IgD-negative memory B cell (primary cell): Measurements from ENCODE around the gene TMEM163. TPM values are rescaled to one million over a fixed set of nuclear protein-coding genes. Genes with fewer than 3 reads are reported as not detected.

Source experiments
- H3K27ac Mint-ChIP-seq, 3 donors: one replicate each; pipeline ENCODE4 v1.8.0; 2020 to 2022; ENCODE audit warnings: mild to moderate bottlenecking in 3 of 3, mixed read lengths in 3 of 3, moderate library complexity in 1 of 3
- H3K27me3 Mint-ChIP-seq: one replicate; pipeline ENCODE4 v1.8.0; 2021; ENCODE audit warnings: mixed read lengths
- H3K36me3 Mint-ChIP-seq: one replicate; pipeline ENCODE4 v1.8.0; 2020; ENCODE audit warnings: mild to moderate bottlenecking, mixed read lengths
- H3K4me1 Mint-ChIP-seq, 3 donors: one replicate each; pipeline ENCODE4 v1.8.0; 2020 to 2022; ENCODE audit warnings: mixed read lengths in 3 of 3, mild to moderate bottlenecking in 1 of 3
- H3K4me3 Mint-ChIP-seq, 4 donors: one replicate each; pipeline ENCODE4 v1.8.0; 2020 to 2022; ENCODE audit warnings: mild to moderate bottlenecking in 4 of 4, mixed read lengths in 4 of 4, moderate library complexity in 3 of 4
- H3K9me3 Mint-ChIP-seq, 3 donors: one replicate each; pipeline ENCODE4 v1.8.0; 2020 to 2021; ENCODE audit warnings: mixed read lengths in 3 of 3, mild to moderate bottlenecking in 1 of 3
- polyA plus RNA-seq: library from polyadenylated mRNA; unstranded; fragments of 300-500 nt; fragmentation: Illumina TruSeq; gene quantifications from one replicate; pipeline ENCODE4 v1.2.3, GENCODE V29; 2021

TMEM163 gene
- polyA plus RNA-seq, 1 donor from 2014 or later: 1.2 TPM

- no peaks in the 10 kb centered on the region for H3K9me3 Mint-ChIP-seq
- peak overlapping the region in 1 of 3 donors; percentile 74 for H3K27ac Mint-ChIP-seq
- H3K4me1 Mint-ChIP-seq: no peaks in the 10 kb centered on the region
- no peak overlapping the region for H3K4me3 Mint-ChIP-seq
- no peaks in the 10 kb centered on the region for H3K27me3 Mint-ChIP-seq
- no peaks in the 10 kb centered on the region for H3K36me3 Mint-ChIP-seq
These were observed 264.4 kb downstream of the TMEM163 start for GRCh38 chr2:134454426-134454825.

- Mint-ChIP-seq H3K27ac (peak overlapping the region in 1 of 3 donors; percentile 53), H3K27me3 (no peaks in the 10 kb centered on the region), H3K9me3 (no peaks in the 10 kb centered on the region), H3K4me1 (no peaks in the 10 kb centered on the region), H3K36me3 (no peaks in the 10 kb centered on the region), H3K4me3 (no peak overlapping the region)
These were observed 264.8 kb downstream of the TMEM163 start for GRCh38 chr2:134453973-134454372.

- H3K4me1 Mint-ChIP-seq: no peaks in the 10 kb centered on the region
These were observed 265.3 kb downstream of the TMEM163 start for GRCh38 chr2:134453476-134453875.

GRCh38 chr2:134452042-134452733 lies 266.6 kb downstream of the TMEM163 start:
- H3K36me3 Mint-ChIP-seq: no peaks in the 10 kb centered on the region
- peak overlapping the region in 1 of 4 donors; percentile 34 for H3K4me3 Mint-ChIP-seq
- no peaks in the 10 kb centered on the region for H3K4me1 Mint-ChIP-seq
- no peaks in the 10 kb centered on the region for H3K9me3 Mint-ChIP-seq
- no peaks in the 10 kb centered on the region for H3K27me3 Mint-ChIP-seq
- H3K27ac Mint-ChIP-seq: peak overlapping the region; percentile 3 to 86 (median 21)

More at GRCh38 chr2:134453476-134453875, 265.3 kb downstream of the TMEM163 start:
- H3K27me3 Mint-ChIP-seq: no peaks in the 10 kb centered on the region
- H3K4me3 Mint-ChIP-seq: no peak overlapping the region
- no peaks in the 10 kb centered on the region for H3K9me3 Mint-ChIP-seq
- no peaks in the 10 kb centered on the region for H3K36me3 Mint-ChIP-seq
- H3K27ac Mint-ChIP-seq: no peak overlapping the region

GRCh38 chr2:134451347-134451630 lies 267.5 kb downstream of the TMEM163 start:
- Mint-ChIP-seq H3K9me3 (no peaks in the 10 kb centered on the region), H3K4me1 (no peaks in the 10 kb centered on the region), H3K27me3 (no peaks in the 10 kb centered on the region), H3K4me3 (peak overlapping the region in 1 of 4 donors; percentile 54), H3K36me3 (no peaks in the 10 kb centered on the region), H3K27ac (peak overlapping the region in 1 of 3 donors; percentile 58)

- Mint-ChIP-seq H3K9me3 (no peaks in the 10 kb centered on the region), H3K27me3 (no peaks in the 10 kb centered on the region), H3K27ac (peak overlapping the region; percentile 28 to 95 (median 40)), H3K36me3 (peaks cover 2% of the 10 kb centered on the region), H3K4me1 (no peaks in the 10 kb centered on the region), H3K4me3 (peak overlapping the region in 1 of 4 donors; percentile 39)
These were observed 268.9 kb downstream of the TMEM163 start for GRCh38 chr2:134449751-134450513.

- Mint-ChIP-seq H3K4me1 (no peaks in the 10 kb centered on the region), H3K27me3 (no peaks in the 10 kb centered on the region), H3K36me3 (peaks cover 2% of the 10 kb centered on the region), H3K27ac (peak overlapping the region in 2 of 3 donors; percentile 26 to 86), H3K4me3 (no peak overlapping the region), H3K9me3 (no peaks in the 10 kb centered on the region)
These were observed 269.6 kb downstream of the TMEM163 start for GRCh38 chr2:134449157-134449556.

- Mint-ChIP-seq H3K4me1 (no peaks in the 10 kb centered on the region), H3K27me3 (no peaks in the 10 kb centered on the region), H3K9me3 (no peaks in the 10 kb centered on the region), H3K36me3 (peaks cover 2% of the 10 kb centered on the region), H3K27ac (peak overlapping the region in 1 of 3 donors; percentile 26), H3K4me3 (no peak overlapping the region)
These were observed 270.1 kb downstream of the TMEM163 start for GRCh38 chr2:134448650-134449049.

GRCh38 chr2:134447669-134448068 lies 271.1 kb downstream of the TMEM163 start:
- H3K36me3 Mint-ChIP-seq: peaks cover 4% of the 10 kb centered on the region
- peaks cover 0 to 2% (median 0%) of the 10 kb centered on the region in 3 donors for H3K4me1 Mint-ChIP-seq
- no peaks in the 10 kb centered on the region for H3K9me3 Mint-ChIP-seq
- no peak overlapping the region for H3K27ac Mint-ChIP-seq
- no peaks in the 10 kb centered on the region for H3K27me3 Mint-ChIP-seq
- H3K4me3 Mint-ChIP-seq: no peak overlapping the region

- Mint-ChIP-seq H3K4me1 (peaks cover 0 to 2% (median 0%) of the 10 kb centered on the region in 3 donors), H3K27ac (peak overlapping the region in 2 of 3 donors; percentile 23 to 64), H3K9me3 (no peaks in the 10 kb centered on the region), H3K36me3 (peaks cover 4% of the 10 kb centered on the region), H3K4me3 (peak overlapping the region in 1 of 4 donors; percentile 54), H3K27me3 (no peaks in the 10 kb centered on the region)
These were observed 272.3 kb downstream of the TMEM163 start for GRCh38 chr2:134446383-134447017.

GRCh38 chr2:134445985-134446382 lies 272.8 kb downstream of the TMEM163 start:
- peaks cover 0 to 2% (median 0%) of the 10 kb centered on the region in 3 donors for H3K4me1 Mint-ChIP-seq
- peaks cover 4% of the 10 kb centered on the region for H3K36me3 Mint-ChIP-seq
- H3K4me3 Mint-ChIP-seq: no peak overlapping the region
- H3K9me3 Mint-ChIP-seq: no peaks in the 10 kb centered on the region
- H3K27me3 Mint-ChIP-seq: no peaks in the 10 kb centered on the region
- peak overlapping the region in 2 of 3 donors; percentile 23 to 64 for H3K27ac Mint-ChIP-seq

GRCh38 chr2:134445116-134445515 lies 273.7 kb downstream of the TMEM163 start:
- no peaks in the 10 kb centered on the region for H3K9me3 Mint-ChIP-seq
- H3K27ac Mint-ChIP-seq: peak overlapping the region in 1 of 3 donors; percentile 53
- no peaks in the 10 kb centered on the region for H3K27me3 Mint-ChIP-seq
- peaks cover 0 to 2% (median 0%) of the 10 kb centered on the region in 3 donors for H3K4me1 Mint-ChIP-seq
- no peak overlapping the region for H3K4me3 Mint-ChIP-seq
- peaks cover 4% of the 10 kb centered on the region for H3K36me3 Mint-ChIP-seq

GRCh38 chr2:134443814-134444480 lies 274.9 kb downstream of the TMEM163 start:
- Mint-ChIP-seq H3K27me3 (no peaks in the 10 kb centered on the region), H3K36me3 (peaks cover 4% of the 10 kb centered on the region), H3K9me3 (no peaks in the 10 kb centered on the region), H3K27ac (peak overlapping the region in 2 of 3 donors; percentile 54 to 89), H3K4me3 (no peak overlapping the region), H3K4me1 (peaks cover 0 to 2% (median 0%) of the 10 kb centered on the region in 3 donors)

- H3K27me3 Mint-ChIP-seq: no peaks in the 10 kb centered on the region
- peak overlapping the region in 1 of 3 donors; percentile 71 for H3K27ac Mint-ChIP-seq
- no peaks in the 10 kb centered on the region for H3K9me3 Mint-ChIP-seq
- H3K4me3 Mint-ChIP-seq: no peak overlapping the region
- peaks cover 0 to 4% (median 2%) of the 10 kb centered on the region in 3 donors for H3K4me1 Mint-ChIP-seq
- H3K36me3 Mint-ChIP-seq: peaks cover 4% of the 10 kb centered on the region
These were observed 277.5 kb downstream of the TMEM163 start for GRCh38 chr2:134441153-134441863.
